B cell (primary cell): ENCODE data around the gene CYB5B. TPM values are rescaled to one million over a fixed set of nuclear protein-coding genes. Genes with fewer than 3 reads are reported as not detected.
A peak's percentile ranks its signal among the peaks of the same experiment; 100 is the strongest.

Experiments used
- ATAC-seq: fragments of 200-7000 bp; cut with Tn5 transposase; one replicate; pipeline ENCODE4 v1.10.0; 2021; ENCODE audit warnings: low read depth, mild to moderate bottlenecking, moderate number of reproducible peaks, moderate library complexity
- CTCF ChIA-PET: fragments of 350-600 bp; sonication (Branson Sonifier 250); formaldehyde crosslinking; loops from one replicate; lab custom pipeline; 2021; ENCODE audit warnings: antibody characterized with exemption, inconsistent platforms; lab: Charles Lee
- POLR2A ChIA-PET: fragments of 350-600 bp; sonication (Branson Sonifier 250); formaldehyde crosslinking; loops from one replicate; lab custom pipeline; 2021; ENCODE audit warnings: antibody characterized with exemption; lab: Charles Lee
- DNase-seq: peaks from one replicate; pipeline ENCODE4 v3.0.0; 2013
- H2AFZ ChIP-seq: 2 replicates; pipeline ENCODE4 v1.6.1; 2012; ENCODE audit warnings: mild to moderate bottlenecking, low read depth, low read length; ENCODE audit not compliant: insufficient read depth, poor library complexity, severe bottlenecking
- H3K27ac ChIP-seq, 2 donors: 1 replicate in 1 of 2; 2 replicates in 1 of 2; pipeline ENCODE4 v1.5.1; 2012 to 2013; ENCODE audit warnings: low read length in 2 of 2, mild to moderate bottlenecking in 2 of 2, moderate library complexity in 1 of 2
- H3K27me3 ChIP-seq, 4 experiments: fragments of 200-600 bp in 1 of 4; sonication (generic) in 1 of 4; replicated peaks in 1 of 4; 1 replicate in 2 of 4; 2 replicates in 2 of 4; pipeline versions ENCODE4 v1.6.1 to v1.7.0; 2013 to 2016; ENCODE audit warnings: low read length in 3 of 4, mild to moderate bottlenecking in 2 of 4, mixed read lengths in 1 of 4, moderate library complexity in 1 of 4; ENCODE audit not compliant: insufficient read depth in 4 of 4, control insufficient read depth in 3 of 4; ENCODE audit errors: control extremely low read depth in 1 of 4
- H3K36me3 ChIP-seq, 2 experiments: replicated peaks in 1 of 2; 1 replicate in 1 of 2; 2 replicates in 1 of 2; pipeline versions ENCODE4 v1.6.1 to v1.7.1; 2013; ENCODE audit warnings: low read length in 1 of 2; ENCODE audit not compliant: insufficient read depth in 2 of 2, control insufficient read depth in 1 of 2; ENCODE audit errors: control extremely low read depth in 1 of 2, extremely low read depth in 1 of 2
- H3K4me1 ChIP-seq, 2 donors: fragments of 200-600 bp in 1 of 2; sonication (generic) in 1 of 2; 1 replicate in 1 of 2; 2 replicates in 1 of 2; pipeline versions ENCODE4 v1.5.1 to v1.6.1; 2013 to 2017; ENCODE audit warnings: low read length in 2 of 2; ENCODE audit not compliant: control insufficient read depth in 2 of 2, insufficient read depth in 2 of 2
- H3K4me2 ChIP-seq: replicated peaks from 2 replicates; pipeline ENCODE3; 2012; ENCODE audit warnings: mild to moderate bottlenecking, low read depth, low read length; ENCODE audit not compliant: poor library complexity, severe bottlenecking
- H3K4me3 ChIP-seq, 5 experiments: fragments of 200-600 bp in 1 of 5; sonication (generic) in 1 of 5; 1 replicate in 3 of 5; 2 replicates in 2 of 5; pipeline versions ENCODE4 v1.5.1 to v1.7.0; 2011 to 2016; ENCODE audit warnings: low read length in 4 of 5, mild to moderate bottlenecking in 4 of 5, low read depth in 2 of 5, control low read depth in 1 of 5, moderate library complexity in 1 of 5; ENCODE audit not compliant: insufficient read depth in 1 of 5; ENCODE audit errors: control extremely low read depth in 1 of 5, extremely low read depth in 1 of 5
- H3K79me2 ChIP-seq: fragments of 200-600 bp; sonication (generic); one replicate; pipeline ENCODE4 v1.6.0; 2016; ENCODE audit warnings: low read length; ENCODE audit not compliant: control insufficient read depth, insufficient read depth
- H3K9ac ChIP-seq: fragments of 200-600 bp; sonication (generic); 2 replicates; pipeline ENCODE4 v1.6.1; 2017; ENCODE audit warnings: mild to moderate bottlenecking, low read length, moderate library complexity
- H3K9me3 ChIP-seq, 3 donors: one replicate each; pipeline versions ENCODE4 v1.6.1 to v1.7.1; 2013; ENCODE audit warnings: low read length in 2 of 3; ENCODE audit not compliant: control insufficient read depth in 2 of 3, insufficient read depth in 1 of 3; ENCODE audit errors: control extremely low read depth in 1 of 3
- H4K20me1 ChIP-seq: 2 replicates; pipeline ENCODE4 v1.6.0; 2012; ENCODE audit warnings: mild to moderate bottlenecking, low read length; ENCODE audit not compliant: insufficient read depth, control insufficient read depth, poor library complexity, severe bottlenecking
- H3K27ac Mint-ChIP-seq: one replicate; pipeline ENCODE4 v1.8.0; 2021; ENCODE audit warnings: mixed read lengths
- H3K27me3 Mint-ChIP-seq: one replicate; pipeline ENCODE4 v1.8.0; 2021; ENCODE audit warnings: mixed read lengths
- H3K4me1 Mint-ChIP-seq: one replicate; pipeline ENCODE4 v1.8.0; 2021; ENCODE audit warnings: mixed read lengths
- H3K4me3 Mint-ChIP-seq: one replicate; pipeline ENCODE4 v1.8.0; 2021; ENCODE audit warnings: mixed read lengths
- H3K9me3 Mint-ChIP-seq: one replicate; pipeline ENCODE4 v1.8.0; 2022; ENCODE audit warnings: mixed read lengths; ENCODE audit not compliant: insufficient read depth
- CTCF ChIP-seq: fragments of 200-600 bp; IDR thresholded peaks from one replicate; pipeline ENCODE4 v1.8.0; 2022; ENCODE audit warnings: antibody characterized with exemption, mild to moderate bottlenecking
- EZH2 ChIP-seq: IDR thresholded peaks from 2 replicates; pipeline ENCODE4 v1.6.1; 2012; ENCODE audit warnings: borderline replicate concordance, low read depth, mild to moderate bottlenecking, moderate library complexity, low read length; ENCODE audit not compliant: insufficient read depth, poor library complexity, severe bottlenecking
- WGBS: methylation state at CpG from one replicate; pipeline ENCODE4 v1.1.5; 2013; ENCODE audit warnings: missing lambda C conversion rate; ENCODE audit not compliant: insufficient coverage; 5-methylcytosine and 5-hydroxymethylcytosine counted together
- intact Hi-C: fragments of 100-400 bp; cut with micrococcal nuclease; formaldehyde crosslinking; loops from one replicate; pipeline ENCODE4 v1.10.0; 2022
- polyA plus RNA-seq: library from polyadenylated mRNA; depleted of rRNA; stranded (reverse); fragments of >200 nt; gene quantifications from 2 replicates; pipeline ENCODE4 v1.2.3, GENCODE V29; 2012
- total RNA-seq, 2 donors: library from RNA; stranded (reverse); fragments of 120-200 nt in 1 of 2; gene quantifications; 1 replicate in 1 of 2; 2 replicates in 1 of 2; pipeline versions ENCODE4 v1.2.3 to v1.2.4, GENCODE V29; 2013 to 2022

The CYB5B gene
- total and polyA plus RNA-seq, 2 donors (not counting 1 experiment from before 2014, with no cell fraction given) = 21.5 to 64.7 TPM

- Mint-ChIP-seq H3K27me3 (no peaks in the 10 kb centered on the region), H3K27ac (peak overlapping the region; percentile 5), H3K9me3 (no peaks in the 10 kb centered on the region), H3K4me3 (no peak overlapping the region), H3K4me1 (peaks cover 9% of the 10 kb centered on the region)
- no peak overlapping the region for H3K9ac ChIP-seq
- CTCF ChIA-PET = no interaction called here
- peaks cover 0 to 10% of the 10 kb centered on the region in 2 donors for H3K4me1 ChIP-seq
- H2AFZ ChIP-seq = peak overlapping the region; percentile 30
- peak; percentile 44 for DNase-seq
- H3K36me3 ChIP-seq = no peaks in the 10 kb centered on the region
- TF ChIP-seq EZH2 (no peak), CTCF (no peak)
- POLR2A ChIA-PET = no interaction called here
- 73% methylated on average over 5 of the region's 6 CpGs for WGBS
- H3K27ac ChIP-seq = no peak overlapping the region
- H3K79me2 ChIP-seq = no peaks in the 10 kb centered on the region
- no peak overlapping the region for H3K4me2 ChIP-seq
- no peaks in the 10 kb centered on the region for H3K9me3 ChIP-seq
- no peaks in the 10 kb centered on the region for H3K27me3 ChIP-seq
- H3K4me3 ChIP-seq = no peak overlapping the region
- no peaks in the 10 kb centered on the region for H4K20me1 ChIP-seq
- intact Hi-C loops = no loop called here
- peak; percentile 66 for ATAC-seq
Observed at GRCh38 chr16:69514356-69514755, 89.9 kb downstream of the CYB5B start.

Other genes with a start within 250 kb of the CYB5B start
- gene SNTB2, start 237.5 kb upstream of the CYB5B start, total RNA-seq = 16.2 and 19.3 TPM in 2 replicates
- 2.9 and 3.8 TPM in 2 replicates for gene SNTB2, start 237.5 kb upstream of the CYB5B start, polyA plus RNA-seq
- gene VPS4A, start 113.3 kb upstream of the CYB5B start, total RNA-seq = 41.4 and 43.8 TPM in 2 replicates
- gene VPS4A, start 113.3 kb upstream of the CYB5B start, polyA plus RNA-seq = 32.5 and 33.1 TPM in 2 replicates
- gene PDF, start 94.0 kb upstream of the CYB5B start, total RNA-seq = 9.2 and 9.6 TPM in 2 replicates
- 4.3 and 5.5 TPM in 2 replicates for gene PDF, start 94.0 kb upstream of the CYB5B start, polyA plus RNA-seq
- gene COG8, start 85.1 kb upstream of the CYB5B start, total RNA-seq = 61.6 and 62.0 TPM in 2 replicates
- gene COG8, start 85.1 kb upstream of the CYB5B start, polyA plus RNA-seq = 22.9 and 34.4 TPM in 2 replicates
- gene NIP7, start 84.8 kb upstream of the CYB5B start, total RNA-seq = 20.2 and 29.3 TPM in 2 replicates
- gene NIP7, start 84.8 kb upstream of the CYB5B start, polyA plus RNA-seq = 4.1 and 4.4 TPM in 2 replicates
- 4.5 and 6.3 TPM in 2 replicates for gene TMED6, start 72.8 kb upstream of the CYB5B start, total RNA-seq
- 0.78 and 0.81 TPM in 2 replicates for gene TMED6, start 72.8 kb upstream of the CYB5B start, polyA plus RNA-seq
- gene TERF2, start 38.6 kb upstream of the CYB5B start, total RNA-seq = 61.1 and 64.1 TPM in 2 replicates
- 20.4 and 22.2 TPM in 2 replicates for gene TERF2, start 38.6 kb upstream of the CYB5B start, polyA plus RNA-seq
- 50.0 and 52.1 TPM in 2 replicates for gene NFAT5, start 141.3 kb downstream of the CYB5B start, total RNA-seq
- gene NFAT5, start 141.3 kb downstream of the CYB5B start, polyA plus RNA-seq = 6.3 and 7.7 TPM in 2 replicates